ES-I3 (cell line): ENCODE data around the gene OR51B4.
"Not testable (repeated sequence)": the region's sequence is repeated elsewhere in the genome, so short reads cannot be mapped to it uniquely, and the experiment has no call there.

Source experiments
- H3K36me3 ChIP-seq: 2 replicates; pipeline ENCODE4 v1.6.1; 2013; ENCODE audit warnings: mild to moderate bottlenecking, low read length, control low read depth, moderate library complexity; ENCODE audit not compliant: insufficient read depth
- H3K4me1 ChIP-seq: 2 replicates; pipeline ENCODE4 v1.6.1; 2013; ENCODE audit warnings: mild to moderate bottlenecking, control low read depth, low read length; ENCODE audit not compliant: insufficient read depth
- H3K9ac ChIP-seq: 2 replicates; pipeline ENCODE4 v1.6.1; 2013; ENCODE audit warnings: low read depth, mild to moderate bottlenecking, low read length, moderate library complexity
- H3K9me3 ChIP-seq: 2 replicates; pipeline ENCODE4 v1.6.1; 2013; ENCODE audit warnings: mild to moderate bottlenecking, low read length, moderate library complexity; ENCODE audit not compliant: control insufficient read depth, insufficient read depth

The OR51B4 gene

DNA sequence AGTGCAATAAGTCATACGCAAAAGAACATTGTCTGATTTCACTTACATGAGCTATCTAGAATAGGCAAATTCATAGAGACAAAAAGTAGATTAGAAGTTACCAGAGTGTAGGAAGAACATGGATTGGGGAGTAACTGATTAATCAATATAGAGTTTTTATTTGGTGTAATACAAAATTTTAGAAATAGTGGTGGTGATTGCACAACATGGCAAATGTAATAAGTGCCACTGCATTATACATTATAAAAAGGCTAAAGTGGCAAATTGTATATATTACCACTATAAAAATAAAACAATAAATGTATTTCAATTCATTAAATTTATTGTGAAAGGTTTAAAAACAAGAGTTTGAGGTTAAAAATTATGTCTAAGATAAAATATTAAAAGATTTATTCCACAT, 8.7 kb upstream of the OR51B4 start:
- no peak overlapping the region for H3K9ac ChIP-seq
- H3K36me3 ChIP-seq: no peaks in the 10 kb centered on the region
- H3K4me1 ChIP-seq: no peaks in the 10 kb centered on the region
- no peaks in the 10 kb centered on the region for H3K9me3 ChIP-seq

DNA sequence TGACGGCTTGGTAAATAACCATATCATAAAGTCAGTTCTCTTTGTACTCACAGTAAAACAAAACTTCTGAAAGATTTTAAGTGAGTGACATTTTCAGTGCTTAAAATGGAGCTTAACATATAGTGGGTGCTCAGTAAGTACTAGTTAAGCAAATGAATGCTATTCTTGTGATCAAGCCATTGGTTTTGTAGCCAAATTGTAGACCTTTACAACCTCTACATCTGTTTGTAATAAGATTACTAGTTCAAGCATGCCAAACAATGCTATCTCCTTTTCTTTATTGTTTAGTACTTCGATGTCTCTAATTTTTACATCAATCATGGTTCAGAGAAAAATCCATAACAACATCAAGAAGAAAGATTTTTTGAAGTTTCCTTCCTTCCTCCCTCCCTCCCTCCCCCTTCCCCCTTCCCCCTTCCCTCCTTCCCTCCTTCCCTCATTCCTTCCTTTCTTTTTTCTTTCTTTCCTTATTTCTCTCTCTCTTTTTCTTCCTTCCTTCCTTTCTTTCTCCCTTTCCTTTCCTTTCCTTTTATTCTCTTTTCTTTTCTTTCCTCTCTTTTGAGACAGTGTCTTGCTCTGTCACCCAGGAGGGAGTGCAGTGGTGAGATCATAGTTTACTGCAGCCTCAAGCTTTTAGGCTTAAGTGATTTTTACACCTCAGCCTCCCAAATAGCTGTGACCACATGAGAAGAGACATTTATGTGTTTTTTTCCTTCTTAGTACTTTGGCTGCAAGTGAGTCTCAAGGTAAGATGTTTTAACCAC, 5.7 kb upstream of the OR51B4 start:
- H3K9me3 ChIP-seq: no peaks in the 10 kb centered on the region
- H3K4me1 ChIP-seq: no peaks in the 10 kb centered on the region
- H3K36me3 ChIP-seq: no peaks in the 10 kb centered on the region
- H3K9ac ChIP-seq: no peak overlapping the region

DNA sequence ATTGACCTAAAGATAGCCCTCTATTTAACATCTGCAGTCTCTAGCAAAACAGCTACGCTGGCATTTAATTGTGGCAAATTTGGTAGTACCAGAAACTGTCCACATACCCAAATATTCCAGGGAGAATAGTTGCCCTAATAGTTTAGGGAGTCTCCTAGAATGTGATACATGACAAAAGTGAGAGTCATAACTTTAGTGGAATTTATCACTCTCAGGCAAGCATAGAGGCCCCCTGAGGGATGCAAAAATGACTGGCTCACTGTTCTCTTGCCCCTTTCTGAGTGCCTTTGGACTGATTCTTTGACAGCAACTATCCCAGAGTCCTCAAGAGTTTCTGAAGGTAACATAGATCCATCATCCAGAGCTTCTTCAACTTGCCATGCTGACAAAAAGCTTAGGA, 2.3 kb upstream of the OR51B4 start:
- Histone ChIP-seq H3K36me3 (no peaks in the 10 kb centered on the region), H3K9ac (no peak overlapping the region), H3K9me3 (no peaks in the 10 kb centered on the region), H3K4me1 (no peaks in the 10 kb centered on the region)

DNA sequence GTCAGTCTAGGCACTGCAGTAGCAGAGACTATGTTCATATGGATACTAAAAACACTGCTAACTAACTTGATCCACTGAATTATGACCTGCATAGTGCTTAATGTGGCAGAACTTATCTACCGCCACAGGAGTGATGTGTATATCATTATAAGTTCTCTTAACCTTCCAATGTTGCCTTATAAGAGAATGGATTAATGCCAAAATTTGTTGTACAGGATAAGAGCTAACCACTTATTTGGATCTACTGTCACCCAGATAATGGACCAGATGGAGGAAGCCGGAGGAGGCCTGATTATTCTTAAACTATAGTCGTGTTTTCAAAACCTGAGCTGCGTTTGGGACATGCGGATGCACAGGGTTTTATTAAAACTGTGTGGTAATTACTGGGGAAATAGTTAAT, 1.9 kb upstream of the OR51B4 start:
- H3K36me3 ChIP-seq: no peaks in the 10 kb centered on the region
- no peaks in the 10 kb centered on the region for H3K4me1 ChIP-seq
- H3K9ac ChIP-seq: no peak overlapping the region
- no peaks in the 10 kb centered on the region for H3K9me3 ChIP-seq

DNA sequence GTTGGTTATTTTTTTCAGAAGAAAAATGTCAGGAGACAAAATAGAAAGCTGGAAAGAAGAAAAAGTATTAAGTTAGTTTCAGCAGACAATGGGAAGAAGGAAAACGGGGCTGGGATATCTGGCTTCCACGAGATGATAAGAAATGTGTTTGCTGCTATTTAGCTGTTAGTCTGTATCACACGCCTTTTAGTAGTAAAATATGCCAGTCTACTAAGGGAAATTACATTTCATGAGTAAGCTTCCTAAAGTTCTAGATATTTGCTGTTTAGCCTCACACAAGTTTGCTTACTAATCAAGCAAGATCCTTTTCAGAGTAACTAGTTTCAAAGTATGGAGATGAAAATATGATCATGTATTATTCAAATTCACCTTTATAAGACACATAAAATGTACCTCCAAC, 1.5 kb downstream of the OR51B4 start:
- H3K36me3 ChIP-seq: no peaks in the 10 kb centered on the region
- H3K9me3 ChIP-seq: no peaks in the 10 kb centered on the region
- no peak overlapping the region for H3K9ac ChIP-seq
- H3K4me1 ChIP-seq: no peaks in the 10 kb centered on the region

DNA sequence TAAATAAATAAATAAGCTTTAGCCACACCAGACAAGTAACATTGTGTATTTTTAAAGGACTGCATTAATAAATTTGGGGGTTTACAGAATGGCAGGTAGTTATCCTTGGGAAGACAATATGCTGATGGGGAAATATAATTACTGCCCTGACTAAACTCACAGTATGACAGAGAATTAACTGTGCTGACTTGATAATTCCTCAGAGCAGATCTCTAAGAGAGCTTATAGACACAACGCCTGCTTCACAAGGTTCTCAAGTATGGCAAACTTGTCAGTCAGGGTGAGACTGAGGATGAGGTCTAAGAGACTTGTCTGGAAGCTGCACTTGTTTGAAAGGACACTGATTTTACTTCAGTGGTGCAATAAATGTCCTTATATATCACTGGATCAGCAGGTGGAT, 3.3 kb downstream of the OR51B4 start:
- H3K9ac ChIP-seq: no peak overlapping the region
- no peaks in the 10 kb centered on the region for H3K4me1 ChIP-seq
- no peaks in the 10 kb centered on the region for H3K36me3 ChIP-seq
- H3K9me3 ChIP-seq: no peaks in the 10 kb centered on the region

DNA sequence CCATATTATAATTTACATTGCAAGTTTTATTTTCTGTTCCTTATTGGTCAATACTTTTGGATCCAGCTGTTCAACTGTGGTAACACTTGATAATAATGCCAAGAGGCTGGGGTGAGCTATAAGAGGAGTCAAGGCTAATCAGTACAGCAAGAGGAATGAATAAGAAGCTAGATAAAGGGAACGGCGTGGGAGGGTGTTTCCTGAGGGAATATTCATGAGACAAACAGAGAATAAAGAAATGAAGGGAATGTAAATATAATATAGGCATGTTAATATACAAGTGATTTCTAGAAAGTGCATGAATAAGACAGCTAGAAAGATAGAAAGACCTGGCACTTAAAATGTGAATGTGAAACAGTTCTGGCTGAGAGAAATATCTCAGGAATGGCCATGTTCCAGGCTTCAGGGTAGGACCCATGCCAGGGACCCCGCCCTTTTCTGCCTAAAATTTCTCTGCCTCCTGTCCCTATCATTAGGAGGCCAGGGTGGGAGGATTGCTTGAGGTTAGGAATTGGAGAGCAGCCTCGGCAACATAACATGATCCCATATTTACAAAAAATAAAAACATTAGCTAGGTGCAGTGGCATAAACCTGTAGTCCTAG, 3.9 kb downstream of the OR51B4 start:
- Histone ChIP-seq H3K9me3 (no peaks in the 10 kb centered on the region), H3K4me1 (no peaks in the 10 kb centered on the region), H3K36me3 (no peaks in the 10 kb centered on the region), H3K9ac (no peak overlapping the region)

DNA sequence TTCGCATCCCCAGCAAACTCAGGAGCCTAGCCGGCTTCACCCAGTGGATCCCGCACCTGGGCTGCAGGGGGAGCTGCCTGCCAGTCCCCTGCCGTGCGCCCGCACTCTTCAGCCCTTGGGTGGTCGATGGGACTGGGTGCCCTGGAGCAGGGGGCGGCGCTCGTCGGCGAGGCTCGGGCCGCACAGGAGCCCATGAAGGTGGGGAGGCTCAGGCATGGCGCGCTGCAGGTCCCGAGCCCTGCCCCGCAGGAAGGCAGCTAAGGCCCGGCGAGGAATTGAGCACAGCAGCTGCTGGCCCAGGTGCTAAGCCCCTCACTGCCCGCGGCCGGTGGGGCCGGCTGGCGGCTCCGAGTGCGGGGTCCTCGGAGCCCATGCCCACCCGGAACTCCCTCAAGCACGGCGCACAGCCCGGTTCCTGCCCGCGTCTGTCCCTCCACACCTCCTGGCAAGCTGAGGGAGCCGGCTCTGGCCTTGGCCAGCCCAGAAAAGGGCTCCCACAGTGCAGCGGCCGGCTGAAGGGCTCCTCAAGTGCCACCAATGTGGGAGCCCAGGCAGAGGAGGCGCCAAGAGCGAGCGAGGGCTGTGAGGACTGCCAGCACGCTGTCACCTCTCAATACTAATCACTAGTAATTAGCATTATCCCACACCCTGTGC, 7.3 kb downstream of the OR51B4 start:
- not testable (repeated sequence) for H3K36me3 ChIP-seq, H3K4me1 ChIP-seq, H3K9me3 ChIP-seq, H3K9ac ChIP-seq

DNA sequence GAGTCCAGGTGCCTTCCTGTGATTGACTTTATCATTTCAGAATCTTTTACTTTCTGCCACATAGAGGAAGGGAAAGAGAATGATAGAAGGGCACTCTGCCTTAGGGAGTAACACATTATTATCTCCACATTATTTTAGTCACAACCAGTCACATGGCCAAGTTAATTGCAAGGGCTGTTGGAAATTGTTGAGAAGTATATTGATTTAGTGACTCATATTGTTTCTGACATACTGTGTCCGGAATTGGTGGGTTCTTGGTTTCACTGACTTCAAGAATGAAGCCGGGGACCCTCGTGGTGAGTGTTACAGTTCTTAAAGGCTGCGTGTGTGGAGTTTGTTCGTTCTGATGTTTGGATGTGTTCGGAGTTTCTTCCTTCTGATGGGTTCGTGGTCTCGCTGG, 8.7 kb downstream of the OR51B4 start:
- no peak overlapping the region for H3K9ac ChIP-seq
- no peaks in the 10 kb centered on the region for H3K36me3 ChIP-seq
- H3K9me3 ChIP-seq: no peaks in the 10 kb centered on the region
- H3K4me1 ChIP-seq: no peaks in the 10 kb centered on the region

DNA sequence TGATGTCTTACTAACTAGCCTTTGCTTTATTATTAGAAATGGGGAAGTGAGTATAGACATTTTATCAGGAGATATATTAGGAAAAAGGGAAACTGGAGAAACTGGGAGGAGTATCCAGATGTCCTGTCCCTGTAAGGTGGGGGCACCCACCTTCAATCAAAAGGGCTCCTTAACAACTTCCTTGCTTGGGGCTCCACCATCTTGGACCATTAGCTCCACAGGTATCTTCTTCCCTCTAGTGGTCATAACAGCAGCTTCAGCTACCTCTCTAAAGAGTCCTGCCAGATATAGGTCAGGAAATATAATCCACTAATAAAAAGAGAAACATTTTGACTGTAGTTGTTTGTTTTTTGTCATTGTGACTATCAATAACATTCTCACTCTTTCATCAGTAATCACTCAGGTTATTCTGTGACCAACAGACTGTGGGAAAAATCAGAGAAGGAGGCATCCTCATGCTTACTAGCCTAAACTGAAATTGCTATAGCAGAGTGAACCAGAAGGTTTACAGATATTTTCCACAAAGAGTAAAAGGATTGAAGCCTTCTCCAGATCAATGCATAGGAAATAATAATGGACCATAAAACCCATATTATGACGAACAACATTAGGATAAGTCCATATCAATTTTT, 10.4 kb downstream of the OR51B4 start:
- H3K9ac ChIP-seq: no peak overlapping the region
- no peaks in the 10 kb centered on the region for H3K9me3 ChIP-seq
- no peaks in the 10 kb centered on the region for H3K36me3 ChIP-seq
- no peaks in the 10 kb centered on the region for H3K4me1 ChIP-seq

DNA sequence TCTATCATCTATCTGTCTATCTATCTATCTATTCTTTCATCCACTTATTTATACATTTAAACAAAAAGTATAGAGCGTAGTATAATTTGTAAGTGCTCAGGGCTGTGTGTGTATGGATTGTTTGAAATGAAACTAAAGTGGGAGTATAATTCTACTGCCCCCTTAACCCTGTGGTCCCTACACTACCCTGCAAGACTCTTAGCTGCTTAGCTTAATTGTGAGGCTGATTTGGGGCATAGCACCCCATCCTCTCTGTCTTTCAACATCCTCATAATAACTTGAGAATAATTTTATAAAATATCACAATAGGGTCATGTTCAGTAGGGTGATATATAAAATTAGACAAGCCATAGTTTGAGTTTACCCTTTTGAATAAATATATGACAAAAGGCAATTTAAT, 11.6 kb downstream of the OR51B4 start:
- no peaks in the 10 kb centered on the region for H3K4me1 ChIP-seq
- no peaks in the 10 kb centered on the region for H3K36me3 ChIP-seq
- H3K9ac ChIP-seq: no peak overlapping the region
- no peaks in the 10 kb centered on the region for H3K9me3 ChIP-seq

DNA sequence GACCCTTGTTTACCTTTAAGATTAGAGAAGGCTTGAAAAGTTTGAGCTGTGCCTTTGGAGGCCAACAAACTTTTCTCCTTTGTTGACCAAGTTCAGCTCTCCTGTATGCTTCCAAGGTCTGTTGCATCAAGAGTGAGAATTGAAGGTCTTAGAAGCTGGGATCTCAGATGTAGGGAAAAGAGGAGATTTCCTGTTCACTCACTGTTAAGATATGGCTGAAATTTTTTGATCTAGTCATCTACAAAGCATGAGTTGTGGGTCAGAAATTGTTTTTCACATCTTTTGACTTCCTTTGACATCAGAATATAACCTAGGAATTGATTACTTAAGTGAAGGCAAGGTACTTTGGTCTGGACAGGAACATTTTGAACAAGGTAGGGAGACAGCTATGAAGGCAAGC, 12.1 kb downstream of the OR51B4 start:
- H3K36me3 ChIP-seq: no peaks in the 10 kb centered on the region
- no peak overlapping the region for H3K9ac ChIP-seq
- H3K4me1 ChIP-seq: no peaks in the 10 kb centered on the region
- no peaks in the 10 kb centered on the region for H3K9me3 ChIP-seq

DNA sequence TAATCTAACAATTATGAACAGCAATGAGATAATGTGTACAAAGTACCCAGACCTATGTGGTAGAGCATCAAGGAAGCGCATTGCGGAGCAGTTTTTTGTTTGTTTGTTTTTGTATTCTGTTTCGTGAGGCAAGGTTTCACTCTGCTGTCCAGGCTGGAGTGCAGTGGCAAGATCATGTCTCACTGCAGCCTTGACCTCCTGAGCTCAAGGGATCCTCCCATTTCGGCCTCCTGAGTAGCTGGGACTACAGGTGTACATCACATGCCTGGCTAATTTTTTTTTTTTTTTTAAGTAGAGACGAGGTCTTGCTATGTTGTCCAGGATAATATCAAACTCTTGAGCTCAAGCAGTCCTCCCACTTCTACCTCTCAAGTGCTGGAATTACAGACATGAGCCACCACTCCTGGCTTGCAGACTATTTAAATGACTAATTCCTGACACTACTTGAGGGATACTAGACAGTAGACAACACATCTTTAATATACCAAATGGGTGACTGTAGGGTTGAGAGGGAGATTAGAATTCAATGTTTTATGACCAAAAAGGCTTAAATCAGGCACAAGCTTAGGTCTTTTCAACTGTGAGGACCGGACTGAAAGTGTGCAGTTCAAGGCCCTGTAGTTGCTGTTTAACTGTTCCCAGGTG, 12.7 kb downstream of the OR51B4 start:
- no peaks in the 10 kb centered on the region for H3K36me3 ChIP-seq
- H3K9ac ChIP-seq: no peak overlapping the region
- no peaks in the 10 kb centered on the region for H3K9me3 ChIP-seq

DNA sequence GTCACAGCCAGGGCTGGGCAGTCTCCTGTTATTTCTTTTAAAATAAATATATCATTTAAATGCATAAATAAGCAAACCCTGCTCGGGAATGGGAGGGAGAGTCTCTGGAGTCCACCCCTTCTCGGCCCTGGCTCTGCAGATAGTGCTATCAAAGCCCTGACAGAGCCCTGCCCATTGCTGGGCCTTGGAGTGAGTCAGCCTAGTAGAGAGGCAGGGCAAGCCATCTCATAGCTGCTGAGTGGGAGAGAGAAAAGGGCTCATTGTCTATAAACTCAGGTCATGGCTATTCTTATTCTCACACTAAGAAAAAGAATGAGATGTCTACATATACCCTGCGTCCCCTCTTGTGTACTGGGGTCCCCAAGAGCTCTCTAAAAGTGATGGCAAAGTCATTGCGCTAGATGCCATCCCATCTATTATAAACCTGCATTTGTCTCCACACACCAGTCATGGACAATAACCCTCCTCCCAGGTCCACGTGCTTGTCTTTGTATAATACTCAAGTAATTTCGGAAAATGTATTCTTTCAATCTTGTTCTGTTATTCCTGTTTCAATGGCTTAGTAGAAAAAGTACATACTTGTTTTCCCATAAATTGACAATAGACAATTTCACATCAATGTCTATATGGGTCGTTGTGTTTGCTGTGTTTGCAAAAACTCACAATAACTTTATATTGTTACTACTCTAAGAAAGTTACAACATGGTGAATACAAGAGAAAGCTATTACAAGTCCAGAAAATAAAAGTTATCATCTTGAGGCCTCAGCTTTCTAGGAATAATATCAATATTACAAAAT, 13.4 kb downstream of the OR51B4 start:
- no peaks in the 10 kb centered on the region for H3K4me1 ChIP-seq
- no peaks in the 10 kb centered on the region for H3K36me3 ChIP-seq
- no peak overlapping the region for H3K9ac ChIP-seq
- H3K9me3 ChIP-seq: no peaks in the 10 kb centered on the region

More for the DNA sequence above, 12.7 kb downstream of the OR51B4 start:
- H3K4me1 ChIP-seq: no peaks in the 10 kb centered on the region
